ENCODE data around the gene MYPOP. TPM values are rescaled to one million over a fixed set of nuclear protein-coding genes. Genes with fewer than 3 reads are reported as not detected.

Gene MYPOP
- total RNA-seq, 1 experiment from 2014 or later, result 6.8 TPM

DNA sequence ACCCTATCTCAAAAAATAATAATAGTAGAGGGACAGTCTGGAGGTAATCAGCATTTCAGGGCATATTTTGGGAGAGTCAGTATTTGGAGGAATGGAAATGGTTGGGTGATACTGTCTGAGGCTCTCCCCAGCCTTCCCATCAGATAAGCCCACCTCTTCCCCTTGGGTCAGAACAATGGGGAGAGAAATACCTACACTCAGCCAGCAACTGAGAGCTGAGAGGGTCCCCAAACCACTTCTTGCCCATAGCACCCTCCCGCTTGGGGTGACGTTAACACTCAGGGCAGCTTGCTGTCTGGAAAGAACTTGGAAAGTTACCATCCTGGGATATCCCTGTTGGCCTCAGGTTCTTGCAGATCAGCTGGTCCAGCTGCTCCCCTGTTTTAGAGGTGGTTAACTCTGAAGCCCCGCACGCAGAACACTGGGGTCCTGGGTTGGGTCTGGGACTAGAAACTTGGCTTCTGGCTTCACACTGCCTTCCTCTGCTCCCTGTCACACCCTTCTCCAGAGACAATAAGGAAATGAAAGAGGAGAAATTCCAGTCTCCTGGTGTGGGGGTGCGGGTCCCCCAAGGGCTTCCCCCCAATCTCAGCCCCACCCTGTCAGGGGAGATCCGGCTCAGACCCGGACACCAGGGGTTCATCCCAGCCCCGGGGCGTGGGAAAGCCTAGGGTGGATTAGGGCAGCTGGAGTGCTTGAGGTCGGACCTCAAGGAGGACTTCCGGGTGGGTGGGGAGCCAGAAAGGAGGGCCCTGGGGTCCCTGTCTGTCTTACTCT, 35.8 kb downstream of the MYPOP start:
- no peak for DNase-seq
- Histone ChIP-seq H3K27me3 (ENCODE audit: low read length) (peaks cover 3% of the 10 kb centered on the region; the same call in 1 of the 2 replicates), H3K4me1 (ENCODE audit: low read length) (peaks cover 17% of the 10 kb centered on the region), H3K79me2 (ENCODE audit: low read length) (peaks cover 11% of the 10 kb centered on the region), H2AFZ (ENCODE audit: low read length) (no peak overlapping the region), H3K4me2 (ENCODE audit: low read depth, low read length, poor library complexity, severe bottlenecking) (no peak overlapping the region), H3K9me3 (ENCODE audit: low read length) (no peaks in the 10 kb centered on the region), H3K27ac (ENCODE audit: low read length) (no peak overlapping the region), H3K36me3 (ENCODE audit: insufficient read depth, low read length) (no peaks in the 10 kb centered on the region), H3K9ac (ENCODE audit: low read length) (no peak overlapping the region), H4K20me1 (ENCODE audit: insufficient read depth, low read depth, low read length) (no peaks in the 10 kb centered on the region), H3K4me3 (ENCODE audit: low read length) (no peak overlapping the region), H3K9me2 (replicated peaks; ENCODE audit: insufficient read depth, low read length) (no peaks in the 10 kb centered on the region)

DNA sequence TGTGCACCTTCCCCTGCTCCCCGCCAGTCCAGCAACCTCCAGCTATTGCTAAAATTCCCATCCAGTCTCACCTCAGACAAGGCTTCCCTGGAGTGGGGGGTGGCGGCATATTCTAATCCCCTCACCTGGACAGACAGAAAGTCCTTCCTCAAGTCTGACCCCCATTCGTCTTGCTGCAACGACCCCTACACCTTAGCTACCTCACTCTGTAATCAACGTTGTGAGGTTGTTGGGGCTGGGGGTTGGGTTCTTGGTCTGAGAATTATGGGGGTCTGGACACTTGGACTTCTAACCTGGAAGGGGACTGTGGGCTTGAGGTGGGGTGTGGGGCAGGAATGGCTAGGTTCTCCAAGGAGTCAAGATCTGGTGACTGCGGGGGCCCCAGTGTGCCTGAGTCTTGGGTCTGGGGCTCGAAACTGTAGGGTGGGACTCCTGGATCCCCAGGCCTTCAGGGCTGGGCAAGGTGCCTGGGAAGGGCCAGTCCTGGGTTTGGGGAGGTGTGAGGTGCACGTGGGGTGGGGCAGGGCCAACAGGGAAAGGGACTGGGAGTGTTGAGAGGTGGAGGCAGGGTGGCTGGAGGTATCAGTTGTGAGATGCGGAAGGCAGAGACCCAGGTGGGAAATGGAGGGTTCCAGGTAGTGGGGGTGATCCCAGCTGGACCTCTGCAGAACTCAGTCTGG, 37.0 kb downstream of the MYPOP start:
- Histone ChIP-seq H2AFZ (ENCODE audit: low read length) (no peak overlapping the region), H3K36me3 (ENCODE audit: insufficient read depth, low read length) (no peaks in the 10 kb centered on the region), H3K27ac (ENCODE audit: low read length) (no peak overlapping the region), H3K9me3 (ENCODE audit: low read length) (no peaks in the 10 kb centered on the region), H3K9me2 (replicated peaks; ENCODE audit: insufficient read depth, low read length) (no peaks in the 10 kb centered on the region), H3K9ac (ENCODE audit: low read length) (no peak overlapping the region), H4K20me1 (ENCODE audit: insufficient read depth, low read depth, low read length) (no peaks in the 10 kb centered on the region), H3K79me2 (ENCODE audit: low read length) (peaks cover 22% of the 10 kb centered on the region), H3K4me1 (ENCODE audit: low read length) (peaks cover 27% of the 10 kb centered on the region), H3K4me3 (ENCODE audit: low read length) (no peak overlapping the region), H3K4me2 (ENCODE audit: low read depth, low read length, poor library complexity, severe bottlenecking) (no peak overlapping the region), H3K27me3 (ENCODE audit: low read length) (peaks cover 3% of the 10 kb centered on the region; the same call in 1 of the 2 replicates)
- DNase-seq, result no peak

DNA sequence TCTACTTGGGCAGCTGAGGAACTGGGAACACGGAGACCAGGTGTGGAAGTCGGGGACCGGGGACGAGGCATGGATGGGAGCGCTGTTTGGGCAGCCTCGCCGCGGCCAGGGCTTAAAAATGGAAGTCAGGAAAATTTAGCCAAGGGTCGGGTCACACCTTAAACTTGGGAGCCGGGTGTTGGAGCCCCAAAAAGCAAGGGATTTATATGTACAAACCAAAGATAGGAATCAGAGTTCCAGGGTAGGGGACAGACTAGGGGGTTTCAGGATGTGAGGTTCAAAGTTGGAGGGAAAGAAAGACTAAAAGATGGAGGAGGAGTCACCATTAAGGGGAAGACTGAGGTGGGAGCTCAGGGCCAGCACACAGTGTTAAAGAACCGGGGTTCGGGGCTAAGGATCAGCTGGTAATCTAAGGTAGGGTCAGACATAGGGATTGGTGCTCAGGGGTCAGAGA, 37.8 kb downstream of the MYPOP start:
- Histone ChIP-seq H4K20me1 (ENCODE audit: insufficient read depth, low read depth, low read length) (no peaks in the 10 kb centered on the region), H3K9me3 (ENCODE audit: low read length) (no peaks in the 10 kb centered on the region), H3K4me1 (ENCODE audit: low read length) (peaks cover 27% of the 10 kb centered on the region), H3K79me2 (ENCODE audit: low read length) (peaks cover 29% of the 10 kb centered on the region), H3K36me3 (ENCODE audit: insufficient read depth, low read length) (peaks cover under 1% of the 10 kb centered on the region; the same call in 1 of the 2 replicates), H3K9ac (ENCODE audit: low read length) (no peak overlapping the region), H2AFZ (ENCODE audit: low read length) (no peak overlapping the region), H3K9me2 (replicated peaks; ENCODE audit: insufficient read depth, low read length) (no peaks in the 10 kb centered on the region), H3K27ac (ENCODE audit: low read length) (no peak overlapping the region), H3K4me3 (ENCODE audit: low read length) (peak overlapping the region; percentile 56; the same call in 1 of the 2 replicates), H3K27me3 (ENCODE audit: low read length) (peaks cover 3% of the 10 kb centered on the region; the same call in 1 of the 2 replicates), H3K4me2 (ENCODE audit: low read depth, low read length, poor library complexity, severe bottlenecking) (peak overlapping the region; percentile 65)
- DNase-seq, result no peak

DNA sequence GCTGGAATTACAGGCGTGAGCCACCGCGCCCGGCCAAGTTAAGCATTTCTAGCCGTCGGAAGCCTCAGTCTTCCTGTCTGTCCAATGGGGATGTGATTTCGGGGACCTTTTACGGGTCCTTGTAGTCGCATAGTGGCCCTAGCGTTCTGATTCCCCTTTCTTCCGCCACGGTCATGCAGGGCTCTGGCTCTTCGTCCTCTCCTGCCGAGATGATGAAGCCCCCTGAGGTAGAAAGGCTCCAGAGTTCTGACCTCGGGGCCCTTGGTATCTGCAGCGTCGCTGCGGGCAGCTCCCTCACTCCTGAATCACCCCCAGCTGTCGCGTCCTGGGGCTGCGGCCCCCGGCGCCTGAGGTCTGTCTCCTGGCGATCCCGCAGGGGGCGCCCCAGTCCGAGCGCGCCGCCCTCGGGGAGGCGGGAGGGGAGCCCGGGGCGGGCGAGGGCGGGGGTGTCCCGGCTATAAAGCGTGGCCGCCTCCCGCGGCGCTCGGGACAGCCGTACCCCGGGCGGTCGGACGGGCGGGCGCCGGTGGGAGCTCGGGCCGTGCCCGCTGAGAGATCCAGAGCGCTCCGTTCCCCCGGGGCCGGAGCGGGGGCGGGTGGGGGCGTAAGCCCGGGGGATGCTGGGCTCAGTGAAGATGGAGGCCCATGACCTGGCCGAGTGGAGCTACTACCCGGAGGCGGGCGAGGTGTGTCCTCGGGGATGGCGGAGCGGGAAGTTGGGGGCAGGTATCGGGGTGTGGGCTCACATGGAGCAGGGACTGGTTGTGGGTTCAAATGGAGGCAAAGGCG, 38.4 kb downstream of the MYPOP start, which contains the start of gene FOXA3:
Gene FOXA3 (plus strand): TSS at position 487 of the 789 bp plus-strand sequence. CDS start 131 bp downstream, at position 618.
- DNase-seq, result peak; percentile 77
- H3K9me2 ChIP-seq (replicated peaks; ENCODE audit: insufficient read depth, low read length), result no peaks in the 10 kb centered on the region
- peaks cover 27% of the 10 kb centered on the region for H3K4me1 ChIP-seq (ENCODE audit: low read length)
- H3K36me3 ChIP-seq (ENCODE audit: insufficient read depth, low read length), result peaks cover 5% of the 10 kb centered on the region; the same call in 1 of the 2 replicates
- H4K20me1 ChIP-seq (ENCODE audit: insufficient read depth, low read depth, low read length), result no peaks in the 10 kb centered on the region
- H3K4me2 ChIP-seq (ENCODE audit: low read depth, low read length, poor library complexity, severe bottlenecking), result peak within 1 kb of the TSS; percentile 65
- peak within 1 kb of the TSS; percentile 56 for H3K9ac ChIP-seq (ENCODE audit: low read length)
- peaks cover 36% of the 10 kb centered on the region for H3K79me2 ChIP-seq (ENCODE audit: low read length)
- peak within 1 kb of the TSS; percentile 56 for H3K4me3 ChIP-seq (ENCODE audit: low read length)
- H2AFZ ChIP-seq (ENCODE audit: low read length), result peak within 1 kb of the TSS; percentile 75
- no peak within 1 kb of the TSS for H3K27ac ChIP-seq (ENCODE audit: low read length)
- H3K9me3 ChIP-seq (ENCODE audit: low read length), result no peaks in the 10 kb centered on the region
- peaks cover 3% of the 10 kb centered on the region; the same call in 1 of the 2 replicates for H3K27me3 ChIP-seq (ENCODE audit: low read length)

DNA sequence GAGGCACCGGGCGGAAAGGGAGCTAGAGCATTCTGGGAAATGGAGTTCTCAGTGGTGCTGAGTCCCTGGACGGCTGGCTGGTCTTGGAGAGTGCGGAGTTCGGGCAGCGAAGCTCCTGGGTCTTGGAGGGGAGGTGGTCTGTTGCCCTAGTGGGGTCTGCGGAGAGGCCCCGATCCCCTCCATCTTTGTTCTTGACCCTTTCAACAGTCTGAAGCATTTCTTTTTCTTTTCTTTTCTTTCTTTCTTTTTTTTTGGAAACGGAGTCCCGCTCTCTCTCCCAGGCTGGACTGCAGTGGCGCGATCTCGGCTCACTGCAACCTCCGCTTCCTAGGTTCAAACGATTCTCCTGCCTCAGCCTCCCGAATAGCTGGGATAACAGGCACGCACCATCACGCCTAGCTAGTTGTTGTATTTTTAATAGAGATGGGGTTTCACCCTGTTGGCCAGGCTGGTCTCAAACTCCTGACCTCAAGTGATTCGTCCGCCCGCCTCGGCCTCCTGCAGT, 39.0 kb downstream of the MYPOP start:
- Histone ChIP-seq H3K9me3 (ENCODE audit: low read length) (no peaks in the 10 kb centered on the region), H3K4me2 (ENCODE audit: low read depth, low read length, poor library complexity, severe bottlenecking) (peak overlapping the region; percentile 65), H3K4me3 (ENCODE audit: low read length) (peak overlapping the region; percentile 56), H3K79me2 (ENCODE audit: low read length) (peaks cover 40% of the 10 kb centered on the region), H4K20me1 (ENCODE audit: insufficient read depth, low read depth, low read length) (no peaks in the 10 kb centered on the region), H3K27ac (ENCODE audit: low read length) (no peak overlapping the region), H3K36me3 (ENCODE audit: insufficient read depth, low read length) (peaks cover 5% of the 10 kb centered on the region; the same call in 1 of the 2 replicates), H3K4me1 (ENCODE audit: low read length) (peaks cover 27% of the 10 kb centered on the region), H3K9ac (ENCODE audit: low read length) (peak overlapping the region; percentile 56), H3K27me3 (ENCODE audit: low read length) (peaks cover 3% of the 10 kb centered on the region; the same call in 1 of the 2 replicates), H3K9me2 (replicated peaks; ENCODE audit: insufficient read depth, low read length) (no peaks in the 10 kb centered on the region), H2AFZ (ENCODE audit: low read length) (peak overlapping the region; percentile 75)
- no peak for DNase-seq

DNA sequence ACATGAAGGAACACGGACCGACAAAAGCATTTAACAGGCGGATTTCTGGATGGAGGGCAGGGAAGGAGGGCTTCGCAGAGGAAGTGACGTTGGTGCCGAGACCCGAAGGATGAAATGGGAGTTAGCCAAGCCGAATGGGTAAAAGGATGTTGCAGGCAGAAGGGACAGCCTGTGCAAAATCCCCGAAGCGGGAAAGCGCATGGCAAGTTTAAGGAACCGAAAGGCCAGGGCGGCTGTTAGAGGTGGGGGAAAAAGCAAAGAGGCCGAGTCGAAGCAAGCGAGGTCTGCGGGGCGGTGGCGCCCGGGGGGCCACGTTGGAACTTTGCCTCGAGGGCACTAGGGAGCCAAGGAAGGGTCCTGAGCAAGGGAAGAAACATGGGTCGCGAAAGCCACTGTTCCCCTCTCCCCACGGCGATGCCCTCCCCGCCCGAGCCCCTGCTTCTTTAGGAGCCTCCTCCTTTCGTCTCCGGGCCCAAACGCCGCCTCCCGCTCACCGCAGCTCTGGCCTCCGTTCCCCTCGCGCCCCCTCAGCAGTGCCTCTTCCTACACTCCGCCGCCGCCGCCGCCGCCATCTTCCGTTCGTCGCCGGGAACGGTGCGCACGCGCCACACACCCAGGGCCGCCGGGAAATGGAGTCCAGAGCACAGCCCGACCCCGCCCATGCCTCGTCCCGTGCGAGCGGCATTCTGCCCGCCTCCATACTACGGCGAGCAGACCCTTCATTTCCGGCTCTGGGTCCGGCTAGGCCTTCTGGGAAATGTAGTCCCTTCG, 39.7 kb downstream of the MYPOP start, which contains the start of gene SYMPK:
Gene SYMPK (minus strand): TSS at position 584 of the 771 bp plus-strand sequence. CDS start 8,652 bp downstream, outside the sequence.
- Histone ChIP-seq H3K79me2 (ENCODE audit: low read length) (peaks cover 46% of the 10 kb centered on the region), H3K4me2 (ENCODE audit: low read depth, low read length, poor library complexity, severe bottlenecking) (peak within 1 kb of the TSS; percentile 90), H4K20me1 (ENCODE audit: insufficient read depth, low read depth, low read length) (no peaks in the 10 kb centered on the region), H3K4me1 (ENCODE audit: low read length) (peaks cover 27% of the 10 kb centered on the region), H3K27ac (ENCODE audit: low read length) (peak within 1 kb of the TSS; percentile 71), H3K4me3 (ENCODE audit: low read length) (peak within 1 kb of the TSS; percentile 83), H3K27me3 (ENCODE audit: low read length) (peaks cover 3% of the 10 kb centered on the region; the same call in 1 of the 2 replicates), H3K9ac (ENCODE audit: low read length) (peak within 1 kb of the TSS; percentile 87), H3K9me2 (replicated peaks; ENCODE audit: insufficient read depth, low read length) (no peaks in the 10 kb centered on the region), H2AFZ (ENCODE audit: low read length) (peak within 1 kb of the TSS; percentile 75), H3K9me3 (ENCODE audit: low read length) (no peaks in the 10 kb centered on the region), H3K36me3 (ENCODE audit: insufficient read depth, low read length) (peaks cover 5% of the 10 kb centered on the region; the same call in 1 of the 2 replicates)
- peak; percentile 99 for DNase-seq

DNA sequence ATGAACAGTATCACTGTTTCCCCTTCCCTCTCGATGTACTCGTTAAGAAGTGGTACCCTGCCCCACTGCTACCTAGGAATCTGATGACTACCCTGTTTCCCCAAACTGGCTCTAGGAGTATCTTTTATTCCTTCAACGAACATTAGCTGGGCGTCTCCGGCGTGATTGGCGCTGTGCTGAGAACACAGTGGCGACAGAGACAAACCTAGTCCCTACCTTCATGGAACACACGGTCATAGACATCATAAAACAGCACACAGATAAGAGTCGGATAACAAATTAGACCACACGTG, 40.2 kb downstream of the MYPOP start:
- Histone ChIP-seq H3K27ac (ENCODE audit: low read length) (peak overlapping the region; percentile 71), H3K9me3 (ENCODE audit: low read length) (no peaks in the 10 kb centered on the region), H3K4me2 (ENCODE audit: low read depth, low read length, poor library complexity, severe bottlenecking) (peak overlapping the region; percentile 90), H3K36me3 (ENCODE audit: insufficient read depth, low read length) (peaks cover 5% of the 10 kb centered on the region; the same call in 1 of the 2 replicates), H4K20me1 (ENCODE audit: insufficient read depth, low read depth, low read length) (no peaks in the 10 kb centered on the region), H3K9ac (ENCODE audit: low read length) (peak overlapping the region; percentile 87), H3K4me1 (ENCODE audit: low read length) (peaks cover 27% of the 10 kb centered on the region), H3K4me3 (ENCODE audit: low read length) (peak overlapping the region; percentile 83), H3K9me2 (replicated peaks; ENCODE audit: insufficient read depth, low read length) (no peaks in the 10 kb centered on the region), H3K27me3 (ENCODE audit: low read length) (peaks cover 3% of the 10 kb centered on the region; the same call in 1 of the 2 replicates), H3K79me2 (ENCODE audit: low read length) (peaks cover 46% of the 10 kb centered on the region), H2AFZ (ENCODE audit: low read length) (peak overlapping the region; percentile 25; the same call in 1 of the 2 replicates)
- no peak for DNase-seq
